HEK293T (cell line): ENCODE measurements around the gene PSENEN.

ENCODE experiments used
- CTCF ChIA-PET: fragments of 350-600 bp; formaldehyde crosslinking; extraction: SDS; loops from one replicate; lab custom pipeline; 2021; ENCODE audit warnings: antibody characterized with exemption, inconsistent platforms; lab: Yijun Ruan, JAX
- POLR2A ChIA-PET: fragments of 350-600 bp; formaldehyde crosslinking; extraction: SDS; loops from one replicate; lab custom pipeline; 2020; ENCODE audit warnings: antibody characterized with exemption, inconsistent platforms; lab: Yijun Ruan, JAX
- DNase-seq: peaks from one replicate; pipeline ENCODE4 v3.0.0; 2012; ENCODE audit warnings: mixed read lengths; ENCODE audit errors: extremely low spot score
- ARNT ChIP-seq: fragments of 450-650 bp; IDR thresholded peaks from 2 replicates; pipeline ENCODE4 v1.6.1; 2017; ENCODE audit warnings: mild to moderate bottlenecking
- BHLHE40 ChIP-seq: fragments of 450-650 bp; IDR thresholded peaks from 2 replicates; pipeline ENCODE4 v1.6.1; 2016; ENCODE audit warnings: mild to moderate bottlenecking, moderate library complexity, borderline replicate concordance
- CTBP1 ChIP-seq: fragments of 450-650 bp; IDR thresholded peaks from 2 replicates; pipeline ENCODE4 v1.6.1; 2016; ENCODE audit warnings: borderline replicate concordance
- ELF4 ChIP-seq: fragments of 450-650 bp; IDR thresholded peaks from 2 replicates; pipeline ENCODE4 v1.6.1; 2017; ENCODE audit warnings: antibody characterized with exemption
- FOXA1 ChIP-seq: fragments of 450-650 bp; IDR thresholded peaks from 2 replicates; pipeline ENCODE4 v1.6.1; 2016; ENCODE audit warnings: mild to moderate bottlenecking
- FOXK2 ChIP-seq: fragments of 450-650 bp; IDR thresholded peaks from 2 replicates; pipeline ENCODE4 v1.6.1; 2016; ENCODE audit warnings: mild to moderate bottlenecking
- FOXM1 ChIP-seq: fragments of 450-650 bp; IDR thresholded peaks from 2 replicates; pipeline ENCODE4 v1.6.1; 2017; ENCODE audit warnings: mild to moderate bottlenecking, borderline replicate concordance
- HDGF ChIP-seq: fragments of 450-650 bp; IDR thresholded peaks from 2 replicates; pipeline ENCODE4 v1.6.1; 2017; ENCODE audit warnings: antibody characterized with exemption, borderline replicate concordance
- L3MBTL2 ChIP-seq: fragments of 450-650 bp; conservative IDR thresholded peaks from 2 replicates; pipeline ENCODE4 v1.6.1; 2016; ENCODE audit warnings: mild to moderate bottlenecking
- LEF1 ChIP-seq: fragments of 450-650 bp; IDR thresholded peaks from 2 replicates; pipeline ENCODE4 v1.6.1; 2017; ENCODE audit warnings: mild to moderate bottlenecking, borderline replicate concordance
- NFRKB ChIP-seq: fragments of 450-650 bp; IDR thresholded peaks from 2 replicates; pipeline ENCODE4 v1.6.1; 2016; ENCODE audit warnings: mild to moderate bottlenecking, moderate library complexity
- SP1 ChIP-seq: fragments of 450-650 bp; IDR thresholded peaks from 2 replicates; pipeline ENCODE4 v1.6.1; 2017
- SUZ12 ChIP-seq: fragments of 450-650 bp; IDR thresholded peaks from 2 replicates; pipeline ENCODE4 v1.6.1; 2016; ENCODE audit warnings: mild to moderate bottlenecking
- TARDBP ChIP-seq: fragments of 450-650 bp; IDR thresholded peaks from 2 replicates; pipeline ENCODE4 v1.6.1; 2016
- ZNF384 ChIP-seq: fragments of 450-650 bp; IDR thresholded peaks from 2 replicates; pipeline ENCODE4 v1.6.1; 2016
- TF ChIP-seq, protein P1 (sequence below): fragments of 450-650 bp; IDR thresholded peaks from 2 replicates; pipeline ENCODE4 v1.6.1; 2016

The PSENEN gene

DNA sequence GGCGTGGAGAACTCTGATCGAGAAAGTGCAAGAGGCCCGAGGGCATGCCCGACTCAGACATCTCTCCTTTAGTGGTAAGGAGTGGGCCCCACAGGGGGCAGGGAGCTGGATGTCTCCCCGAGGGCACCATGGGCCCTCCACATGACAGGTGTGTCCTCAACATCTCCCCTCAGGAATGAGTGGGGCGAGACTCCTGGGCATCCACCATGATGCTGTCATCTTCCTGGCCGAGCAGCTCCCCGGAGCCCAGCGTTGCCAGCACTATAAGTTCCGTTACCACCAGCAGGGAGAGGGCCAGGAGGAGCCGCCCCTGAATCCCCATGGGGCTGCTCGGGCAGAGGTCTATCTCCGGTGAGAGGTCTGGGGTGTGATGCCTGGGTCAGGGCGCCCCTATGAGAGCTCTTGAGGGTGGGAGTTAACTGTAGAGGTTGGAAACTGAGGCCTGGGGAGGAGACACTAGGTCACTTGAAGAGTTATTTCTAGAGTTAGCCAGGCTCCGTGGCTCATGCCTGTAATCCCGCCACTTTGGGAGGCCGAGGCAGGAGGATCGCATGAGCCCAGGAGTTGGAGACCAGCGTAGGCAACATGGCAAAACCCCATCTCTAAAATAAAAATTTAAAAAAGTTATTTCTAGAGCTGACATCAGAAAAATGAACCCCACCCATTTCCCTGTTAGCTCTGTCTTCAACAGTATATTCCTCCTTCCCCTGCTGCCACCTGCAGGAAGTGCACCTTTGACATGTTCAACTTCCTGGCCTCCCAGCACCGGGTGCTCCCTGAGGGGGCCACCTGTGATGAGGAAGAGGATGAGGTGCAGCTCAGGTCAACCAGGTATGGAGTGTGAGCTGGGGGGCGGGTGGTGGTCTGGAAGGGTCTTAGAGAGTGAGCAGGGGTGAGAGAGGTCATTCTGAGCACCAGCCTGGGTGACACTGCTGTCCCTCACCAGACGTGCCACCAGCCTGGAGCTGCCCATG, 8.3 kb upstream of the PSENEN start:
- ChIA-PET CTCF (interaction anchor here (0.6 to 0.8 kb wide), 2 partner anchors 82 to 593 kb away, joined by 3 to 6 read pairs; no protein-coding TSS in a partner anchor), POLR2A (interaction anchor here (1.9 kb wide), 1 partner anchor 11 kb away, joined by 10 read pairs; the partner anchor contains the start of gene LIN37)

DNA sequence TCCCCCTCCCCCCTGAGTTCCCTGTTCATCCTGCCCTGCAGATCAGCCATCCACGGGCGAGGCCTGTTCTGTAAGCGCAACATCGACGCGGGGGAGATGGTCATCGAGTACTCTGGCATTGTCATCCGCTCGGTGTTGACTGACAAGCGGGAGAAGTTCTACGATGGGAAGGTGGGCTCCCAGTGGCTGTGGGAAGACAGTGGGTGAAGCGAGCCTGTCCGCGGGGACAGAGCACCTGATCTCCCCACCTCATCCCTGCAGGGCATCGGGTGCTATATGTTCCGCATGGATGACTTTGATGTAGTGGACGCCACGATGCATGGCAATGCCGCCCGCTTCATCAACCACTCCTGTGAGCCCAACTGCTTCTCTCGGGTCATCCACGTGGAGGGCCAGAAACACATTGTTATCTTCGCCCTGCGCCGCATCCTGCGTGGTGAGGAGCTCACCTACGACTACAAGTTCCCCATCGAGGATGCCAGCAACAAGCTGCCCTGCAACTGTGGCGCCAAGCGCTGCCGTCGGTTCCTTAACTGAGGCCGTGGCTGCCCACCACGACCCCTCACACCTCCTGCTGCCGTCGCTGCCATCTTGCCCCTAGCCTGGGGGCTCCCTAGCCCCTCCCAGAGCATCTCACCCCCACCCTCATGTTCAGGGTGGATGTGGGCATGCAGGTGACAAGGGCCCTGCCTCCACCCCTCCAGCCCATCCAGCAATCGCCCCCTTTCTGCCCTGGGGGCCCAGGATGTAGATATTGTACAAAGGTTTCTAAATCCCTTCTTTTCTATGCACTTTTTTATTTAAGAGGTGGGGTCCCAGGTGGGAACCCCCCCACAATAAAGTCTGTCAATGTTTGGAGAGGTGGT, 7.2 kb upstream of the PSENEN start:
- TF ChIP-seq SP1 = no peak
- TF ChIP-seq L3MBTL2 = no peak
- no peak for TF ChIP-seq ELF4
- TF ChIP-seq TARDBP = no peak
- TF ChIP-seq LEF1 = no peak
- TF ChIP-seq ZNF384 = no peak
- no peak for TF ChIP-seq FOXA1
- no peak for TF ChIP-seq SUZ12
- no peak for TF ChIP-seq HDGF
- ChIA-PET POLR2A (interaction anchor here (1.9 kb wide), 1 partner anchor 10 kb away, joined by 10 read pairs; the partner anchor contains the start of gene LIN37), CTCF (no interaction called here)
- DNase-seq = no peak

More for the DNA sequence above, 8.3 kb upstream of the PSENEN start:
- no peak for DNase-seq
- TF ChIP-seq HDGF (no peak), ARNT (no peak), SP1 (no peak), BHLHE40 (no peak), ZNF384 (no peak), CTBP1 (no peak), FOXA1 (no peak), SUZ12 (no peak), TARDBP (no peak), L3MBTL2 (no peak), FOXM1 (no peak), FOXK2 (no peak), ELF4 (no peak)
- TF ChIP-seq, protein P1, sequence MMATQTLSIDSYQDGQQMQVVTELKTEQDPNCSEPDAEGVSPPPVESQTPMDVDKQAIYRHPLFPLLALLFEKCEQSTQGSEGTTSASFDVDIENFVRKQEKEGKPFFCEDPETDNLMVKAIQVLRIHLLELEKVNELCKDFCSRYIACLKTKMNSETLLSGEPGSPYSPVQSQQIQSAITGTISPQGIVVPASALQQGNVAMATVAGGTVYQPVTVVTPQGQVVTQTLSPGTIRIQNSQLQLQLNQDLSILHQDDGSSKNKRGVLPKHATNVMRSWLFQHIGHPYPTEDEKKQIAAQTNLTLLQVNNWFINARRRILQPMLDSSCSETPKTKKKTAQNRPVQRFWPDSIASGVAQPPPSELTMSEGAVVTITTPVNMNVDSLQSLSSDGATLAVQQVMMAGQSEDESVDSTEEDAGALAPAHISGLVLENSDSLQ = no peak

GRCh38 chr19:35738887-35739229, 6.6 kb upstream of the PSENEN start:
- POLR2A ChIA-PET = no interaction called here
- DNase-seq = no peak
- CTCF ChIA-PET = no interaction called here
- TF ChIP-seq FOXA1 (no peak), SP1 (no peak), L3MBTL2 (no peak), SUZ12 (no peak), TARDBP (no peak), ARNT (no peak), BHLHE40 (no peak), ZNF384 (no peak), HDGF (no peak)
- TF ChIP-seq, protein P1 = no peak

- no peak for DNase-seq
- no peak for TF ChIP-seq ELF4
- TF ChIP-seq LEF1 = no peak
- TF ChIP-seq FOXK2 = no peak
- TF ChIP-seq L3MBTL2 = no peak
- TF ChIP-seq ARNT = no peak
- TF ChIP-seq HDGF = no peak
- ChIA-PET POLR2A (interaction anchor here (1.2 to 1.3 kb wide), 2 partner anchors 18 to 140 kb away, joined by 4 to 10 read pairs; no protein-coding TSS in a partner anchor), CTCF (no interaction called here)
These were observed 6.0 kb upstream of the PSENEN start for GRCh38 chr19:35739275-35740107.

DNA sequence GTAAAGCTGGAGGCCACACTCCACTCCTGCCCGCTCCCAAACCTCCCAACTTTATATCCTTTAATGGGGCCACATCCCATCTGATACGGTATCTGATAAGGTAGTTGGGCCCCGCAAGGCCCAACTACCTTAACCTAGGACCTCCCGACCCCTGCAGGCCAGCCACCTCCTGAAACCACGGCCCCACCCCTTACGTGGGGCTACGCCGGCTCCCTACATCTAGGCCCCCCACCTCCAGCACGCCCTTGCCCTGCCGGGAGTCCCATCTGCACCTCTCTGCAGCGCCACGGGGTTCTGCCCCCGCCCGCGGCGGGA, 5.4 kb upstream of the PSENEN start:
- TF ChIP-seq FOXM1 (no peak), TARDBP (no peak), BHLHE40 (no peak), ARNT (no peak), FOXA1 (no peak), LEF1 (no peak), ELF4 (no peak), HDGF (no peak), NFRKB (no peak), SUZ12 (no peak), SP1 (no peak), ZNF384 (no peak), FOXK2 (no peak)
- TF ChIP-seq, protein P1 = no peak
- DNase-seq = no peak
- ChIA-PET CTCF (interaction anchor here (0.7 to 1.1 kb wide), 2 partner anchors 17 to 191 kb away, joined by 3 read pairs; no protein-coding TSS in a partner anchor), POLR2A (interaction anchor here (0.6 to 1.3 kb wide), 15 partner anchors 9 to 160 kb away, joined by 3 to 10 read pairs (median 4); partner anchors contain the start of genes COX6B1, HSPB6 and NFKBID)
